Neural cell (in vitro differentiated cells): ENCODE measurements around the gene ADIPOR2. TPM values are rescaled to one million over a fixed set of nuclear protein-coding genes. Genes with fewer than 3 reads are reported as not detected.

ENCODE experiments used
- H2AFZ ChIP-seq: fragments of 200-600, 300-800 bp; sonication (generic), shearing (Covaris generic); 2 replicates; pipeline ENCODE4 v1.6.0; 2014; ENCODE audit warnings: low read depth, mild to moderate bottlenecking, antibody characterized with exemption, low read length, moderate library complexity
- H3F3A ChIP-seq: fragments of 200-600 bp; shearing (Covaris generic); 2 replicates; pipeline ENCODE4 v1.6.1; 2016; ENCODE audit warnings: mild to moderate bottlenecking, moderate library complexity, mixed read lengths, antibody characterized with exemption, low read length; ENCODE audit not compliant: insufficient read depth, poor library complexity, severe bottlenecking
- H3K27ac ChIP-seq: fragments of 200-600, 300-800 bp; sonication (generic), shearing (Covaris generic); 2 replicates; pipeline ENCODE4 v1.5.1; 2014; ENCODE audit warnings: mild to moderate bottlenecking, low read length, moderate library complexity
- H3K27me3 ChIP-seq: fragments of 300-800, 200-600 bp; sonication (generic), shearing (Covaris generic); 2 replicates; pipeline ENCODE4 v1.6.0; 2014; ENCODE audit warnings: mild to moderate bottlenecking, low read depth, low read length, moderate library complexity; ENCODE audit not compliant: insufficient read depth
- H3K36me3 ChIP-seq: fragments of 300-800, 200-600 bp; sonication (generic), shearing (Covaris generic); 2 replicates; pipeline ENCODE4 v1.5.1; 2014; ENCODE audit warnings: mild to moderate bottlenecking, antibody characterized with exemption, low read length, moderate library complexity; ENCODE audit not compliant: insufficient read depth
- H3K4me2 ChIP-seq: fragments of 300-800, 200-600 bp; sonication (generic), shearing (Covaris generic); 2 replicates; pipeline ENCODE4 v1.6.0; 2014; ENCODE audit warnings: mild to moderate bottlenecking, low read length
- H3K4me3 ChIP-seq: fragments of 300-800, 200-600 bp; sonication (generic), shearing (Covaris generic); 2 replicates; pipeline ENCODE4 v1.5.1; 2014; ENCODE audit warnings: mild to moderate bottlenecking, low read length, moderate library complexity
- H3K79me2 ChIP-seq: fragments of 200-600 bp; shearing (Covaris generic); replicated peaks from 2 replicates; pipeline ENCODE4 v1.6.0; 2014; ENCODE audit warnings: mild to moderate bottlenecking, low read length, moderate library complexity; ENCODE audit not compliant: insufficient read depth
- H3K9ac ChIP-seq: fragments of 300-800, 200-600 bp; sonication (generic), shearing (Covaris generic); 2 replicates; pipeline ENCODE4 v1.6.1; 2016; ENCODE audit warnings: mild to moderate bottlenecking, low read length, mixed read lengths
- H3K9me2 ChIP-seq: fragments of 200-600 bp; shearing (Covaris generic); 2 replicates; pipeline ENCODE4 v1.6.1; 2016; ENCODE audit warnings: mild to moderate bottlenecking, low read length, mixed read lengths; ENCODE audit not compliant: insufficient read depth
- H3K9me3 ChIP-seq: fragments of 200-600, 300-800 bp; sonication (generic), shearing (Covaris generic); 2 replicates; pipeline ENCODE4 v1.6.1; 2016; ENCODE audit warnings: mild to moderate bottlenecking, mixed run types, low read length, moderate library complexity, mixed read lengths
- H4K20me1 ChIP-seq: fragments of 200-600 bp; shearing (Covaris generic); 2 replicates; pipeline ENCODE4 v1.6.1; 2016; ENCODE audit warnings: mild to moderate bottlenecking, mixed run types; ENCODE audit not compliant: insufficient read depth
- EP300 ChIP-seq: fragments of 450-650 bp; conservative IDR thresholded peaks from 2 replicates; pipeline ENCODE4 v1.6.1; 2014; ENCODE audit warnings: antibody characterized with exemption, mild to moderate bottlenecking, moderate library complexity; ENCODE audit not compliant: poor library complexity, severe bottlenecking
- EZH2 ChIP-seq: fragments of 200-600, 300-800 bp; shearing (Covaris generic), sonication (generic); IDR thresholded peaks from 2 replicates; pipeline ENCODE4 v1.6.1; 2014; ENCODE audit warnings: antibody characterized with exemption, low read length, borderline replicate concordance, mild to moderate bottlenecking; ENCODE audit not compliant: insufficient read depth, poor library complexity, severe bottlenecking
- MXI1 ChIP-seq: fragments of 450-650 bp; conservative IDR thresholded peaks from 2 replicates; pipeline ENCODE4 v1.6.1; 2014; ENCODE audit warnings: antibody characterized with exemption, mild to moderate bottlenecking; ENCODE audit not compliant: poor library complexity, severe bottlenecking
- POLR2AphosphoS5 ChIP-seq: IDR thresholded peaks from 2 replicates; pipeline ENCODE4 v1.6.1; 2012
- RAD21 ChIP-seq: fragments of 450-650 bp; conservative IDR thresholded peaks from 2 replicates; pipeline ENCODE4 v1.6.1; 2014; ENCODE audit warnings: antibody characterized with exemption, mild to moderate bottlenecking, moderate library complexity
- SMC3 ChIP-seq: fragments of 450-650 bp; conservative IDR thresholded peaks from 2 replicates; pipeline ENCODE4 v1.6.1; 2014; ENCODE audit warnings: antibody characterized with exemption, mild to moderate bottlenecking, moderate library complexity; ENCODE audit not compliant: poor library complexity
- TAF1 ChIP-seq: IDR thresholded peaks from 2 replicates; pipeline ENCODE4 v1.6.1; 2012; ENCODE audit warnings: low read depth
- polyA plus RNA-seq: library from polyadenylated mRNA; depleted of rRNA; stranded (reverse); fragments of >200 nt; gene quantifications from 2 replicates; pipeline ENCODE4 v1.2.3, GENCODE V29; 2014
- TF ChIP-seq, protein P1 (sequence below): fragments of 450-650 bp; IDR thresholded peaks from 2 replicates; pipeline ENCODE4 v1.5.1; 2014; ENCODE audit warnings: antibody characterized with exemption, mild to moderate bottlenecking, moderate library complexity; ENCODE audit not compliant: poor library complexity, severe bottlenecking
- TF ChIP-seq, protein P2 (sequence below): IDR thresholded peaks from 2 replicates; pipeline ENCODE4 v1.6.1; 2012; ENCODE audit warnings: borderline replicate concordance

The ADIPOR2 gene
- polyA plus RNA-seq, 1 donor from 2014 or later = 18.5 TPM

DNA sequence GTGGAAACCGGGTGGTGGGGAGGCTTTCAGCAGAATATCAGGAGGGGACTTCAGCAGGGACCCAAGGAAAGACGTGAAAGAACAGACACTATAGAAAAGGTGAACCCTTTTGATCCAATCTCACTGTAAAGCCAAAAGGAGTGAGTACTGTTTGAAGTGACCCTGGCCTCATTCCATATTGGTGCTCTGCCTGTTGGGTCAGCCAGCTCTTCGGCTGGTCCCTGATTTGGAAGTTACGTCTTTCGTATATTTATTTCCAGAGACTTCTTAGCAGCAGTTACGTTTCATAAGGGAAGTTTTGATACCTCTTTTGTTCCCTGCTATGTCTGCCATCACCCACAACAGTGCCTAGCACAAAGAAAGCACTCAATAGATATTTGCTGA is 39.9 kb upstream of the ADIPOR2 start:
- Histone ChIP-seq H3K9me2 (no peaks in the 10 kb centered on the region), H3K4me3 (no peak overlapping the region), H3K4me2 (no peak overlapping the region), H3F3A (no peaks in the 10 kb centered on the region), H3K9me3 (no peaks in the 10 kb centered on the region), H2AFZ (no peak overlapping the region), H3K27ac (no peak overlapping the region), H3K79me2 (no peaks in the 10 kb centered on the region), H4K20me1 (no peaks in the 10 kb centered on the region), H3K27me3 (no peaks in the 10 kb centered on the region), H3K9ac (no peak overlapping the region), H3K36me3 (no peaks in the 10 kb centered on the region)
- TF ChIP-seq, protein P1, sequence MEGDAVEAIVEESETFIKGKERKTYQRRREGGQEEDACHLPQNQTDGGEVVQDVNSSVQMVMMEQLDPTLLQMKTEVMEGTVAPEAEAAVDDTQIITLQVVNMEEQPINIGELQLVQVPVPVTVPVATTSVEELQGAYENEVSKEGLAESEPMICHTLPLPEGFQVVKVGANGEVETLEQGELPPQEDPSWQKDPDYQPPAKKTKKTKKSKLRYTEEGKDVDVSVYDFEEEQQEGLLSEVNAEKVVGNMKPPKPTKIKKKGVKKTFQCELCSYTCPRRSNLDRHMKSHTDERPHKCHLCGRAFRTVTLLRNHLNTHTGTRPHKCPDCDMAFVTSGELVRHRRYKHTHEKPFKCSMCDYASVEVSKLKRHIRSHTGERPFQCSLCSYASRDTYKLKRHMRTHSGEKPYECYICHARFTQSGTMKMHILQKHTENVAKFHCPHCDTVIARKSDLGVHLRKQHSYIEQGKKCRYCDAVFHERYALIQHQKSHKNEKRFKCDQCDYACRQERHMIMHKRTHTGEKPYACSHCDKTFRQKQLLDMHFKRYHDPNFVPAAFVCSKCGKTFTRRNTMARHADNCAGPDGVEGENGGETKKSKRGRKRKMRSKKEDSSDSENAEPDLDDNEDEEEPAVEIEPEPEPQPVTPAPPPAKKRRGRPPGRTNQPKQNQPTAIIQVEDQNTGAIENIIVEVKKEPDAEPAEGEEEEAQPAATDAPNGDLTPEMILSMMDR = no peak
- TF ChIP-seq EP300 = no peak
- no peak for TF ChIP-seq RAD21
- TF ChIP-seq POLR2AphosphoS5 = no peak
- TF ChIP-seq, protein P2, sequence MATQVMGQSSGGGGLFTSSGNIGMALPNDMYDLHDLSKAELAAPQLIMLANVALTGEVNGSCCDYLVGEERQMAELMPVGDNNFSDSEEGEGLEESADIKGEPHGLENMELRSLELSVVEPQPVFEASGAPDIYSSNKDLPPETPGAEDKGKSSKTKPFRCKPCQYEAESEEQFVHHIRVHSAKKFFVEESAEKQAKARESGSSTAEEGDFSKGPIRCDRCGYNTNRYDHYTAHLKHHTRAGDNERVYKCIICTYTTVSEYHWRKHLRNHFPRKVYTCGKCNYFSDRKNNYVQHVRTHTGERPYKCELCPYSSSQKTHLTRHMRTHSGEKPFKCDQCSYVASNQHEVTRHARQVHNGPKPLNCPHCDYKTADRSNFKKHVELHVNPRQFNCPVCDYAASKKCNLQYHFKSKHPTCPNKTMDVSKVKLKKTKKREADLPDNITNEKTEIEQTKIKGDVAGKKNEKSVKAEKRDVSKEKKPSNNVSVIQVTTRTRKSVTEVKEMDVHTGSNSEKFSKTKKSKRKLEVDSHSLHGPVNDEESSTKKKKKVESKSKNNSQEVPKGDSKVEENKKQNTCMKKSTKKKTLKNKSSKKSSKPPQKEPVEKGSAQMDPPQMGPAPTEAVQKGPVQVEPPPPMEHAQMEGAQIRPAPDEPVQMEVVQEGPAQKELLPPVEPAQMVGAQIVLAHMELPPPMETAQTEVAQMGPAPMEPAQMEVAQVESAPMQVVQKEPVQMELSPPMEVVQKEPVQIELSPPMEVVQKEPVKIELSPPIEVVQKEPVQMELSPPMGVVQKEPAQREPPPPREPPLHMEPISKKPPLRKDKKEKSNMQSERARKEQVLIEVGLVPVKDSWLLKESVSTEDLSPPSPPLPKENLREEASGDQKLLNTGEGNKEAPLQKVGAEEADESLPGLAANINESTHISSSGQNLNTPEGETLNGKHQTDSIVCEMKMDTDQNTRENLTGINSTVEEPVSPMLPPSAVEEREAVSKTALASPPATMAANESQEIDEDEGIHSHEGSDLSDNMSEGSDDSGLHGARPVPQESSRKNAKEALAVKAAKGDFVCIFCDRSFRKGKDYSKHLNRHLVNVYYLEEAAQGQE = no peak

DNA sequence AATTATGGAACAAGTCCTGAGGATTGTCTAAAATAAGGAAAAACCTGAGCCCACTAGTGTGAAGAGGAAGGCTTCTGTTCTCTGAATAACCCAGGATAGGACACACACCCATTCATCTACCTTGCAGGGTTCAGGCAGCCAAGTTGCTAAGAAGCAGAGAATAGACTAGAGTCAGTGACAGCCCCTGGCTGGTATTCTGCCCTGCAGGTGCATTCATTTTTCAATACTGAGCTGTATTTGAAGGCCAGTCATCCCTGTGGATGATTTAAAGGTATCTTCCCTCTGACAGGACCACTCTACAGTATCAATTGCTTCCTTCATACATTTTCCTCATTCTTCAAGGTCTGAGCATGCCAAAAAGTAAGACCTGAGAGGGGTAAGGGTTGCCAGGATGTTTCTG is 38.9 kb upstream of the ADIPOR2 start:
- H3K27ac ChIP-seq = no peak overlapping the region
- no peaks in the 10 kb centered on the region for H3K36me3 ChIP-seq
- H3K79me2 ChIP-seq = no peaks in the 10 kb centered on the region

More for the DNA sequence above, 38.9 kb upstream of the ADIPOR2 start:
- no peak overlapping the region for H3K4me2 ChIP-seq
- H3K9ac ChIP-seq = no peak overlapping the region
- H3K4me3 ChIP-seq = no peak overlapping the region
- H3K9me3 ChIP-seq = no peaks in the 10 kb centered on the region
- no peak overlapping the region for H2AFZ ChIP-seq
- H4K20me1 ChIP-seq = no peaks in the 10 kb centered on the region
- no peaks in the 10 kb centered on the region for H3K27me3 ChIP-seq
- H3F3A ChIP-seq = no peaks in the 10 kb centered on the region
- TF ChIP-seq EZH2 = no peak
- TF ChIP-seq, protein P1 = no peak
- TF ChIP-seq MXI1 = no peak
- TF ChIP-seq SMC3 = no peak
- no peak for TF ChIP-seq TAF1
- TF ChIP-seq POLR2AphosphoS5 = no peak
- no peak for TF ChIP-seq RAD21
- no peaks in the 10 kb centered on the region for H3K9me2 ChIP-seq
